GM23248 (cell line): ENCODE data around the gene EEF1AKMT2.

Experiments used
- EZH2 ChIP-seq: fragments of 200-600 bp; sonication (generic); IDR thresholded peaks from 2 replicates; pipeline ENCODE4 v1.6.1; 2018; ENCODE audit warnings: antibody characterized with exemption, mild to moderate bottlenecking; ENCODE audit not compliant: insufficient read depth, poor library complexity, severe bottlenecking
- EZH2phosphoT487 ChIP-seq: fragments of 200-600 bp; sonication (generic); IDR thresholded peaks from 2 replicates; pipeline ENCODE4 v1.6.1; 2018; ENCODE audit warnings: antibody characterized with exemption, moderate library complexity, mild to moderate bottlenecking, low read depth; ENCODE audit not compliant: insufficient read depth

DNA sequence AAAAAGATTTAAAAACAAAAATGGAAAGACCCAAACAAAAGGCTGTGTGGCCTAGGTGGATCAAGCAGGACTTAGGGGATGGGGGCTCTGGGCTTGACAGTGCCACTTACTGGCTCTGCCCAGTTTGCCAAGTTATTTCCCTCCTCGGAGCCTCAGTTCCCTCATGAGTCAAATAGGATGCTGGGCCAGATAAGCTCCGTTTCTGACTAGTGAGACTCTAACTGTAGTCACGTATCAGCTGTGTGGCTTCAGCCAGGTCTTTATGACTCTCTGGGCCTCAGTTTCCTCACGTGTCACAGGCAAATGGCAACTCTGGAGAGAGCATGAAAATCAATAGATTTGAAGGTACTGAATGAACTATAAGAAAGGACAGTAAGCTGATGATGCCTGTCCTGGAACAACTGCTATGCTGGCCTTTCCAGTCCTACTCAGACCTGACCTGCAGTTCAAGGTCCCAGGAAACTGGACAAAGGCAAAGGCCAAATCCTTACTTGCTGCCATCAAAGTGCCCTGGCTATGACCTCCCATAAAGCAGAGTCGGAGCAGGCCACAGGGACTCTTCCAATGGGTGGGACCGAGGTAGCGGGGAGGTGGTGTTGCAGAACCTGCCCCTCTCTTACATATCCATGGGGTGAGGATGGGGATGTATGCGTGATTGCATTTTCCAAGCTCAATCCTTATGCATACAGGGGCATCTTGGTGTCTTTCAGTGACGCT lies 74.5 kb downstream of the EEF1AKMT2 start:
- no peak for TF ChIP-seq EZH2
- no peak for TF ChIP-seq EZH2phosphoT487
